Adipose tissue (tissue), 3 donors: ENCODE measurements around the gene SLC24A3. TPM values are rescaled to one million over a fixed set of nuclear protein-coding genes. Genes with fewer than 3 reads are reported as not detected.

Experiments used
- H3K27ac ChIP-seq: one replicate; pipeline ENCODE4 v1.5.1; 2013; ENCODE audit warnings: low read depth, low read length
- WGBS, 3 donors: extraction: QIAGEN DNeasy Blood & Tissue Kit; methylation state at CpG; one replicate each; pipeline ENCODE4 v1.1.7; 2013; 5-methylcytosine and 5-hydroxymethylcytosine counted together
- polyA plus RNA-seq, 3 donors: library from polyadenylated mRNA; stranded (reverse); fragments of 200-250 nt; gene quantifications; one replicate each; pipeline ENCODE4 v1.2.3, GENCODE V29; 2013
- donor health status: healthy with polysubstance abuse.
- donor health status: Bipolar disorder and iron deficiency.
- donor health status: healthy.

The SLC24A3 gene
- polyA plus RNA-seq, 3 donors: 0.86 to 11.5 (median 6.5) TPM

DNA sequence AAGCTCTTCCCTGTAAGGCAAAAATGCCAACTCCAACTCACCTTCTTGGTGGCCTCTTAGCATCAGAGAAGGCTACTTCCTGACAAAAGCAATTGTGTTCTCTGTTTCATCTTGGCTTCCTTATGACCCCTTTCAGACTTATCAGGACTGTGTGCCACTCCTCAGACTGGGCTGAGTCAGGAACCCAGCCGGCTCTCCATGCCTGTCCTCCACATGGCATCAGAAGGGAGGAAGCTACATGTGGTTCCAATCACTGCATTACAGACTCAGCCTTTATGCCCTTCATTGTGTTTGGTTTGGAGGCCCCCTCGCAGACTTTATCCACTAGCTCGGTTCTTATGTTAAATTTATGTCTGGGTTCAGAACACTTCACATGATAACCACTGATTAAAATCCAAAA lies 142.5 kb downstream of the SLC24A3 start:
- no peak overlapping the region for H3K27ac ChIP-seq
- 81 to 83% (median 82%) methylated on average over 3 of the region's 3 CpGs for WGBS, 3 donors

DNA sequence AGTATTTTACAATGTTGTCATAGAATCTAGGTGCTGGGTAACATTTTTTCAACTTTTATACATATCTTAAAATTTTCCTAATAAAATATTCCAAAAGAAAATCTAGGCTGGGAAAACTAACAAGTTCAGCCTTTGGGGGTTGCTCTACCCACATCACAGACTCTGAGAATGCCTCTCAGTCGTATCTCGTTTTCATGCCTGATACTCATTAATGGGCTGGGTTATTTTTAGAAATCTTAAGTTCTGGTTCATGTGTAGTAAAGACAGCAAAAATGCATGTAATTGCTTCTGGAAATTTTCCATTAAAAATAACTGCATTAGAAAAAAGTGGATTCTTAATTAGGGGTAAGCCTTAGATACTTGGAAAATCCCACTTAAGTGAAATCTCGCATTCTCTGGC lies 149.3 kb downstream of the SLC24A3 start:
- 65 to 78% (median 75%) methylated on average over 3 of the region's 3 CpGs for WGBS, 3 donors
- H3K27ac ChIP-seq: no peak overlapping the region

DNA sequence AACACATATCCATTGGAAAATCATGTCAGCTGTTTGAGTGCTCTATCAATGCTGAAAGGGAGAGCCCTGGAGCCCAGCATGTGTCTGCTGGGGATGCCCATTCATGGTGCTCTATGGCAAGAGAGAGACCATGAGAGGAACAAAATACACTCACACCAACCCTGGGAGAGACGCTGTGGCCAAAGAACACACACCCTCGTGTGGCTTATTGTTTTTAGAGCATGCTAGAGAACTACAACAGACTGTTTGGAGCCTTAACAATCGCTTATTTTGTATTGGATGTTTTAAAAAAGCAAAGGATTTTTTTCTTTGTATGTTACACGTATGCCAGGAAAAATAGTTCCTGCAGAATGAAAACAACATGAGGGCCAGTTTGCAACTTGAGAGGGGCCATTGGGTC lies 151.0 kb downstream of the SLC24A3 start:
- 62 to 80% (median 79%) methylated on average over 4 of the region's 4 CpGs for WGBS, 3 donors

DNA sequence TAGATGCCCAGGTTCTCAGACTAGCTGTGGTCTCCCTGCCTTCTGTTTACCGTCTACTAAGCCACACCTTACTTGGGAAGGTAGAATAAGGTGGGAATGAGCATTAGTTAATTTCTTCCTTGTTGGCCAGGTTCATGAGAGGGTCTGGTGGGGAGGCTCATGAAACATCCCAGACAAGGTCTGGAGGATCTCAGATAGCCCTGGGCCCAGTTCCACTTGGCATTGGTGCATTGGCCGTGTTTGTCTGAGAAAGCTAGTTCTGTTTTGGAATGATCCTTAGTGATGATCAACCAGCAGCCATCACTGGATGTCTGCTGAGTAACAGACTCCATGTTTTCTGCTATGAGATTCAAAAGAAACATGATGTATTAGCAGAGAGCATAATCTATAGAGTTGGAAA lies 155.1 kb downstream of the SLC24A3 start:
- H3K27ac ChIP-seq: no peak overlapping the region
- WGBS, 3 donors: 66 to 79% (median 76%) methylated on average over 2 of the region's 2 CpGs

More for the DNA sequence above, 151.0 kb downstream of the SLC24A3 start:
- H3K27ac ChIP-seq: no peak overlapping the region

DNA sequence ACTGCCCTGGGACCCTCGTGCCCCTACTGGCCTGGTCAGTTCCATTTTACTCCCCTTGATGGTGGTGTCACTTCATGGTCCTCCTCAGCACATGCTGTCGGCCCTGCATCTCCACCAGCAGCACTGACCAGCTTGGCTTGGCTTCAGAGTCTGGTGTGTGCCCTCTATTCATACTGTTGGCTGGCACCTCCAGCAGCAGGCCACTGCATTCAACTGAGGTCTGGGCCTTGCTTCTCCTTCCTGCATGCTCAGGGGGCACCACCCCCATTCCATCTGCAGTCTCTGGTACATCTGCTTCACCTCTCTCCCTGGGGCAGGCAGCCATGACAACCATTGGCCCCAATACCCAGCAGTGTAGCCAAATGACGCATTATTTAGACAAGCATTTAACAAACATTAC lies 155.9 kb downstream of the SLC24A3 start:
- no peak overlapping the region for H3K27ac ChIP-seq
- WGBS, 3 donors: 60 to 88% (median 81%) methylated on average over 3 of the region's 3 CpGs

DNA sequence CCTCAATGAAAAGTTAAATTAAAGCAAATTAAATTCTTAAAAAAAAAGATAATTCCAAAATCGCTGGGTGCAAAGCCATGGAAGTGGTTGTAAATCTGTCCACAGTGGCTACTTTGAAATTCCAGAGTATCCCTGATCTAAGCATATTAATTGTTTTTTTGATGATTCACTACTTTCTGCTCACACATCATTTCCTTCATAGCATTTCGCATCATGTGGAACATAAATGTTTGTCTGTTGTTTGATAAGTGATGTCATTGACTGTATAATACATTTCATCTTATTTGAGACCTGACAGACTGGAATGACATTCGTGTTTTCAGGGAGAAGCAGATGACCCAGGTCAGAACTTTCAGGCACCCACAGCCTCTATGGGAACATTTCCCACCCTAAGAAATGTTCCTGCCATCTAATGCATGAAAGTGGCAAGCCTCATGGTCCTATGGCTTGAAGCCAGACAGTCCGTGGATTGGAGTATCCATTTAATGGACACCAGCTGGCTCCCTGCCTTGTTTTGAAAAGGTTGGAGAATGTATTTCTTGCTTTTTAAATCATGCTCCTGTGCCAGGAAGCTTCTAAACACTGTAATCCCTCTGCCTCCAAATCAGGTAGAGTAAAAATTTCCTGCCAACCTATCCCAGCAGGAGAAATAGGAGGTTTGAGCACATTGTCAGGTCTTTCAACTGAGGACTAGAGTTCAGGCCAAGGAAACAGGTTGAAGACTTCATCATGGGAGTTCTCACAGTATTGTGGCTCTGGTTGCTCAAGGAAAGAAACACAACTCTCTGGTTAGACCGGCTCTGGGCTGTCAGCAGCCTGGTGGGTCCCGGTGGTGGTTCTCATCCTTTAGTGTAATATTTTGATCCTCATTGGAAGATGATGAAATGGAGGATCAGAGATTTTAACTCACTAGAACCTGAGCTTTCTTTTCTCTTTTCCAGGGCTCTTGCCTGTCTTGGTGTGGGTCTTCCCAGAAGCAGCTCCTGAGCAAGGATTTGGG lies 157.9 kb downstream of the SLC24A3 start:
- H3K27ac ChIP-seq: no peak overlapping the region

DNA sequence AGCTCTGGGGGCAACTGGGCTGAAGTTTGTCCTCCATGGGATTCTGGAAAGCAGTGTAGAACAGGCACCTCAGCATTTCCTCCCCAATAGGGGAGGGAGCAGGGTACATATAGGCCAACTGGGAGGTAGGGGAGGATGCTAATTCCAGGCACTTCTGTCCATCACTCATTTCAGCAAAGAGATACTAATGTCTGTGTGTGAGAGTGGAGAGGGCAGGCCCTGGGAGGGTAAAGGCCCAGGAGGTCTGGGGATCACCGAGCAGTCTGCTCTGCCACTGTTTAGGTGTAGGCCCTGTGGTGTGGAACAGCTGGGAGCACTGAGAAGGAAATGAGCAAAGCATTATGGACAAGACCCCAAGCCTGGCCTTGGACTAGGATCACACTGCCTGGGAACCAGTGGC lies 158.7 kb downstream of the SLC24A3 start:
- WGBS, 3 donors: 80 to 93% (median 88%) methylated on average over 1 of the region's 1 CpG
- no peak overlapping the region for H3K27ac ChIP-seq

More for the DNA sequence above, 157.9 kb downstream of the SLC24A3 start:
- WGBS, 3 donors: 68 to 85% (median 82%) methylated on average over 6 of the region's 6 CpGs

DNA sequence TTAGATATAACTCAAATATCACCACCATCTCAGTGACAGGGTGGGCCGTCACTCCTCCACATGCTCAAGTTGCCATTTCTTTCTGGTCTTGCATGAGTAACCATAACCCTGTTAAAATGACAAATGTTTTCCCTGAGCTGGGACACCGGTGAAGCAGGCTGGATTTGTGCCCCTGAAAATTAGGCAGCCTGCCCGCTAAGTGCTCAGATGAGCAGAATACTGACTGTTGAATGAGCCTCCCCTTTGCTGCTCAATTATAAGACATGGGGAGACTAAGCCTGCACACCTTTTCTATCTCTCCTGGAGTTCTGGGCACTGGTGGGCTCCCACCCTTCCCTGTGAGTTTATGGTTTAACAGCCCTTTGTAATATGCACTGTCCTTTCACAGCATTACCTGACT lies 161.8 kb downstream of the SLC24A3 start:
- WGBS, 3 donors: 77 to 89% (median 85%) methylated on average over 3 of the region's 3 CpGs
- no peak overlapping the region for H3K27ac ChIP-seq

DNA sequence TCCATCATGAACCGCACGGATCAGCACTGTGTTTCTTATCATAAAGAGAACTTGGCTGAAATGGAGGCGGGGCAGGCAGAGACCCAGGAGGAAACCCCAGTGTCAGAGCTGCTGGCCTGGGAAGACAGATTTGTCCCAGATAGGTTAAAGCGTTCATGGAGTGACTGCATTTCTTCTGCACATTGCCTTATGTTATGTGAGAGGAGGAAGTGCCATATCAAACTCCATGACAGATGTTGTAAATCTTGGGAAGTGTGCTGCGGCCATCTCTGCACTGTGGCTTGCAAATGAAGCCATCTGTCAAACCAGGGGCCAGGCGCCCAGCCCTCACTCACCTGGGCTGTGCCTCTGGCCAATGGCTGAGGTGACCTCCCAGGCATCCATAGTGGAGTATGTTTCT lies 163.0 kb downstream of the SLC24A3 start:
- no peak overlapping the region for H3K27ac ChIP-seq
- 29 to 45% (median 31%) methylated on average over 6 of the region's 6 CpGs for WGBS, 3 donors

DNA sequence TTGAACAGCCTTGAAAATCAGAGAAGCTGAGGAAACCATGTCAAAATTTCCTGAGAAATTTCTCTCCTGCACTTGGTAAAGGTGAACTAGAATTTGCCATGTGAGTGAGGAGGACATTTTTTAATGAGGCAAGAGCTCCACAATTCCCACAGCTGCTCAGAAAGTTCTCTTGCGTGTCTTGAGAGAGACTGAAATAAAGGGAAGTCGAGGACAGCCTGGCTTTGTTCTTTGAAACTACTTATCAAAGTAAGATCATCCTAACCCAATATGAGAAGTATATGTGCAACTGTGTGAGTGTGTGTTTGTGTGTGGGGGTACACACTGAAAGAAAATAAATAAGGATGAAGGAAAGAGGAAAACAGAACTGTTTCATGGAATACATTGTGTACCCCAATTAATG lies 163.4 kb downstream of the SLC24A3 start:
- H3K27ac ChIP-seq: no peak overlapping the region
- 44 to 66% (median 45%) methylated on average over 2 of the region's 2 CpGs for WGBS, 3 donors

DNA sequence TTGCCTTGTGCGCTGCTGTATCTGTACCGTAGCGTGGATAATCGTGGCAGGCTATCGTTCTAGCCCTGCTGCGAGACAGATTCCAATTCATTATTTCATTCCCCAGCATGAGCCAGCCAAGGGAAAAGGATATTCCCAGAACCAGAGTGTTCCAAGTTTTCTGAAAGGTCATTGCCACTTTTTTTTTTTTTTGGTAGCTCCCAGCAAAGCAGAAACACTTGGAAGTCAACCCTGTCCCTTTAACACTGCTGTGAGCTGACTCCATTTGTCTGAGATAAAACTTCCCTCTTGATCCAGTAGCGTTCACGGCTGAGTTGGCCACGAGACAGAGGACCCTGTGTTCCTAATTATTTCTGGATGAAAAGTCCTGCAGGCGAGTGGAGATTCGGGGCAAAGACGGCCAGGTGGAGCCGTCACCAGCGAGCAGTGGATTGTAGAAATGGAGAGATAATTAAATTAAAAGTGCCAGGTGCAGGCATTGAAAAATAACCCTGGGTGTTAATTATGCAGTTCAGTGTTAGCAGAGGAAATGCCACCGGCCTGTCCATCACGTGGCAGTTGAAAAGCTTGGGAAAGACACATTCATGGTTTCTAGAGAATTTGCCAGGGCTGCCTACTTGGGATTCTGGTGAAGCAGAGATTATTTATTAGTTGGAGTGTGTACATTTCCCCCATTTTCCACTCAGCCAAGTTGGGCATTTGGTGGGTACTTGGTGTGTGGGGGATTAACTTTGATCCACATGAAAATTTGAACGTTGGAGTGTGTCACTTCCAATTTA lies 164.2 kb downstream of the SLC24A3 start:
- H3K27ac ChIP-seq: no peak overlapping the region
- WGBS, 3 donors: 57 to 70% (median 64%) methylated on average over 17 of the region's 17 CpGs

DNA sequence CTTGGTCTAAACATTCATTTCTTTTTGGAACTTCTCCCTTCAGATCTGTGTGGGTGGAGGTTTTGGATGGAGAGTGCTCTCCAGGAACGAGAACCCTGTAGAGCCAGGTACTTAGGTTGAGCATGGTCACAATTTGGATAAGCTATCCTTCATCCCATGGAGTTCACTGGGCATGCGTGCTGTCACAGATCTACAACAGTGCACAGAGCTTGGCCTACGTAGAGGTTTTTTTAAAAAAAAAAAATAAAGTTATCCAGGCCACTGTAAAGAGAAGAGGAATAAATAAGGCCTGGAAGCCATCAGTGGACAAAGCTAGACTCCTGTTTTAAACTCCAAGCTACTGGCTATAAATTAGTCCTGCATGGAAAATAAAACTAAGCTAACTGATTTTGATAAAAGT lies 165.6 kb downstream of the SLC24A3 start:
- 70 to 74% (median 70%) methylated on average over 3 of the region's 3 CpGs for WGBS, 3 donors
- H3K27ac ChIP-seq: no peak overlapping the region

DNA sequence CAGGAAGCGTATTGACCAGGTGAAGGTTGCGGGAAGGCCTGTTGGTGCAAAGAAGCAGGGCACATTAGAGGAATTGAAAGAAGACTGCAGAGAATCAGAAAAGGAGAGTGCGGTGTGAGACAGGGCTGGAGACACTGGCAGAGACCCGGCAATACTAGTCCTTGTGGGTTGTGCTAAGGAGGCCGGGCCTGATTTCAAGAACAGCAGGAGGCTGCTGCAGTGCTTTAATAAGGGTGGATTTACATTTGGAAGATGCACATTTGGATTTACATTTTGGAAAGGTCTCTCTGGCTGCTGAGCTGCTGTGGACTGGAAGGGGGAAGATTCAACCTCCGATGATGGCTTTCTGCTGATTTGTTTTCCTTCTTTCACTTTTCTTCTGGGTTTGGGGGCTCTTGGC lies 167.8 kb downstream of the SLC24A3 start:
- WGBS, 3 donors: 82 to 92% (median 90%) methylated on average over 6 of the region's 6 CpGs
- H3K27ac ChIP-seq: no peak overlapping the region

DNA sequence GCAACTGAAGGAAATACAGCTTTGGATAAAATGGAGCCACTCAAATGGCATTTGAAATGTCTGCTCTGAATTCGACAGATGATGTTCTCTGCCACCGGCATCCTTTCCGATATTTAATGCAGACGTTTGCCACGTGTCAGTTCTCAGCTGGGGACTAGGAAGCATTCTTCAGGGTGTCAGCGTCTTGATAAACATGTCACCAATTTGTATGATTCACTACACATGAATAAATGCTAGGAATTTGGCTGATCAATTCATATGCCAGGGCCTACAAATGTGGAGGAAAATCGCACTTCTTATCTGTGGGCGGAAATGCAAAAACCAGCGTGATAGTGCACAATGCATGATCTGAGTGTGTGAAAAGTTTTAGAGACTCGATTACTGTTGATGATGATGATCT lies 169.5 kb downstream of the SLC24A3 start:
- WGBS, 3 donors: 68 to 86% (median 85%) methylated on average over 10 of the region's 10 CpGs
- H3K27ac ChIP-seq: no peak overlapping the region

DNA sequence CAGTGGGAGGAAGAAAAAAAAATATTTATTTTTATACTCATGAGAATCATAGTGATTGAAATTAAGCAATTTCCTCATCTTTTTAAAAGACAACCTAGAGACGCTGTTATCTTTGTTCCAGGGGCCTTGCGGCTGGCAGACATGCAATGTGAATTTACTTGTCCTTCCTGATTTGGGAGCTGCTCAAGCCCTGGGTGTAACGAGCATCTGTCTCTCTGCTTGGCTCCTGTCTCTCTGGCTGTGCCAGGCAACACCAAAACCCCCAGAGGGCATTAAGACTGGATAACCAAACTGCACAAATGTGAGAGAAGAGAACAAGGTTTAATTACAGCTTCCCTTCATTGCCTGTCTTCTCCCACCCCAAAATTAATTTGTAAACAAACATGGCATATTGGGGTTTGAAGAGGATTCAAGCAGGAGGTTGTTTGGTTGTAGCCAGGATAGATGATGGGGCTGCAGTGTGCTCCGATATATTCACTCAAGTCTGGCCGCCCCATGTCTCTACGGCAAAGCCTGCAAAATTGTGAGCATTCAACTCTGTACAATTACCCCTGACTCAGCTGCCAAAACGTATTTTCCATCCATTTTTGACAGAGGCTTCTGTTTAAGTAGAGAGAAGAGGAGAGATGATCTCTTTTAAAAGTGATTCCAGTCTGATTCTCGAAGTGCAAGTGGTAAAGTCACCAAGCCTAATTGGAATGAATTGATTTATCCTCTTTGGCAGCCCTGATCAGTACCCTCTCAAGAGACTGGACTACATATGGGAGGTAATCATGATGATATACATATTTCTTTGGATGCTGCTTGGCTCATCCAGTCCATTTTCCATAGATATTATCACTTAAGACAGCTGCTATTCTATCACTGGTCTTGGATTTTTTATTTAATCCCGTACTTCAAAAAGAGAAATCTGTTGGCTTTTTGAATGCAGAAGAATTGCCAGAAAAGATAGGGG lies 170.2 kb downstream of the SLC24A3 start:
- H3K27ac ChIP-seq: no peak overlapping the region
- 63 to 66% (median 64%) methylated on average over 9 of the region's 9 CpGs for WGBS, 3 donors

DNA sequence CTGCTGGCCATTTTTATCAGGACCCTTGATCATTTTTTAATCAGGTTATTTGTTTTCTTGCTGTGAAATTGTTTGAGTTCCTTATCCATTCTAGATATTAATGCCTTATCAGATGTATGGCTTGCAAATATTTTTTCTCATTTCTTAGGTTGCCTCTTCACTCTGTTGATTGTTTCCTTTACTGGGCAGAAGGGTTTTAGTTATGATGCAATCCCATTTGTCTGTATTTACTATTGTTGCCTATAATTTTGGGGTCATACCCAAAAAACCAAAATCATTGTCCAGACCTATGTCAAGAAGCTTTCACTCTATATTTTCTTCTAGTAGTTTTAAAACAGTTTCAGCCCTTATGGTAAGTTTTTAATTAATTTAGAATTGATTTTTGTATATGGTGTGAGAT lies 172.5 kb downstream of the SLC24A3 start:
- no peak overlapping the region for H3K27ac ChIP-seq

DNA sequence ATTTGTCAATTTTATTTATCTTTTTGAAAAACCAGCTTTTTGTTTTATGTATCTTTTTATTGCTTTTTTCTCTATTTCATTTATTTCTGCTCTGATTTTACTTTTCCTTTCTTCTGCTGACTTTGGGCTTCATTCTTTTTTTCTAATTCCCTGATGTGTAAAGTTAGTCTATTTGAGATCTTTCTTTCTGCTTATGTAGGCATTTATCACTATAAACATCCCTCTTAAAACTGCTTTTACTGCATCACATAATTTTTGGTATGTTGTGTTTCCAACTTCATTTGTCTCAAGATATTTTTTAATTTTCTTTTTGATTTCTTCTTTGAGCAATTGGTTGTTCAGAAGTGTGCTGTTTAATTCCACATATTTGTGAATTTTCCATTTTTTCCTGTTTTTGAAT lies 174.8 kb downstream of the SLC24A3 start:
- no peak overlapping the region for H3K27ac ChIP-seq

DNA sequence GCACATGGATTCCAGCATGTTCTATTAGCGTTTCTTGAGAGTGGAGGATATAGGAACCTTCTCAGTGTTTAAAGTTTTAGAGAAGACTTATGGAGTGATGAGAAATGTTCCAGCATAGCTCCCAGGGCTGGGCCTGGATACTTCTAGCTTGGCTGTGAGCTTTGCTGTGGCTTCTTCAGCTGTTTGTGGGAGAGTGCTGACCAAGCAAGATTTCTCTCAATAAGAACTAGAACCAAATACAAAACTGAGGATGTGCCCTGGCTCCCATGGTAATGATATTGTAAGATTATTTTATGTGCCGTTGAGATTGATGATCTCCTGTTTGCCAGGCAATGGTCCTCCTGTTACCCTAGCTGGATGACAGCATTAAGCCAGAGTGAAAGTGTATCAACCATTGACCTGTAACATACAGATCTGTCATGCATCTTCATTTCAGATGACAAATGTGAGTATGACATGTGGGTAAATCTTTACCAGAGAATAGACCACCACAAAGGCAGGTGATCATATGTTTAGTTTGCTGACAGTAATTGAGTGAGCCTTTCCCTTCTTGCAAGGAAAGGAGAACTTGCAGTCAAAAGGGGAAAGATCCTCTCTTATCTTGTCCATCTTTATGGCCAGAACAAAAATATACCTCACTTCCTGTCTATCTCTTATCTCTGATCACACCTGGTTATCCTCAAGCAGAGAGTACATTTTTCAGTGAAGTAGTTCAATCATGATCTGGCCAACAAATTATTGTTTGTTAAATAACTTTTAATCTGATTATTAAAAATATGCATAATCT lies 180.1 kb downstream of the SLC24A3 start:
- H3K27ac ChIP-seq: no peak overlapping the region
- WGBS, 3 donors: 87 to 91% (median 90%) methylated on average over 2 of the region's 2 CpGs
